GM18498 (cell line): ENCODE measurements around the gene ZNF17.

Experiments
- ATAC-seq: cut with Tn5 transposase; IDR thresholded peaks from one replicate; pipeline ENCODE4 v1.9.1; 2021; ENCODE audit warnings: mild to moderate bottlenecking, moderate library complexity; ENCODE audit not compliant: unreplicated experiment

ZNF17 gene

GRCh38 chr19:57421037-57421436, 10.1 kb downstream of the ZNF17 start:
- no peak for ATAC-seq

DNA sequence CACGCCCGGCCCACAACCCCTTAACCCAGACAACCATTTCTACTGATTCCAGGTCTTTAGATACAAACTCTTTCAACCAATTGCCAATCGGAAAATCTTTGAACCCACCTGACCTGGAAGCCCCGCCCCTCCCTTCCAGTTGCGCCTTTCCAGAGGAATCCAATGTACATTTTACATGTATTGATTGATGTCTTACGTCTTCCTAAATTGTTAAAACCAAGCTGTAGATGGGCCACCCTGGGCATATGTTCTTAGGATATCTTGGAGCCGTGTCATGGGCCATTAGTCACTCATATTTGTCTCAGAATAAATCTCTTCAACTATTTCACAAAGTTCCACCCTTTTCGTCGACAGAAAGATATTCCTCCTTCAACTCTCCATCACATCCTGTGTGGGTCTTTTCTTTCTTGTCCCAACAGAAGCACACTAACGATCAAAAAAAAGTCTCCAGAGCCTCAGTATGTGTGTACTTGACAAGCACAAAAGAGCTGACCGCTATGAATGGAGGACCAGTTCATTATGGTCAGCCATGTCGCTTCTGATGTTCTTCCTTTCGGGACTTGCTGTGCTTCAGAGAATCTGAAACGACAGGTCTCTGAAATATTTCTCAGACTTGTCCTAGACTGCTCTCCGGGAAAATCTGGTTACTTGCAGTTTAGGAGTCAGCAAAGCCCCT, 23.6 kb downstream of the ZNF17 start:
- ATAC-seq = peak; percentile 19

DNA sequence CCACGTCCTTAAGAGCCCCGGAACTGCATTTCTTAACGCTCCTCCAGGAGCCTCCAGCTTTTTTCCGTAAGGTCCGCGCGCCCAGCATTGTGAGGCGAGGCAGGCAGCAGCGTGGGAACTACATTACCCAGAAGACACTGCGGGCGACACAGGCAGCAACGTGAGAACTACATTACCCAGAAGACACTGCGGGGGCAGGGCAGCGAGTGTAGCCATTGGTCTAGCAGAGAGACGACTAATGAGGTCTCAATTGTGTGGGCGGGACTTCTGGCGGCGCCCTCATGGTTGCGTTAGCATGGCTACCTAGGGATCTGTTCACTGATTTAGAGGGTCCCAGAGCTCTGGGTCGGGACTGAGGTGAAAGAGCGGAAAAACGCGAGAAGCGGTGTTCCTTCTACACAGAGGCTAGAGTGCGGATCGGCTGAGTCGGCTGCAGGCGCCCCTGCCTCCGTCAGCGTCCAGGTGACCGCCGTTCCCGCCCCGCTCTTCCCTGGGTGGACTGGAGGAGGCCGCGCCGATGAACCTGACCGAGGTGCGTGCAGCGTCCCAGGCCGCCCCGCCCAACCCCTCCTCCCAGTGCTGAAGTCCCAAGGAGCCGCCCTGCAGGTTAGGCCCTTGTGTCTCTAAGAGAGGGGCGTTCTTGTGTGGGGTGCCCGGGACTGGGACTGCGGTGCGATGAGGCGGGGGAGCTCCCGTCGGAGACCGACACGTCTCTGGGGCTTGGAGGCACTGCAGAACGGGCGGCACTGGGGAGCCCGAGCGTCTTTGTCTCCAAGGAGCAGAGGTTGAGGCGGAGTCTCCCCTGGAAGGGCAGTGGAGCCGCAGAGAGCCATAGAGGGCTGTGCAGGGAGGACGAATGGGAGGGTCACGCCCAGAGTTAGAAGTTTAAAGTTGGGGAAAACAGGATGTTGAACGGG, 24.4 kb downstream of the ZNF17 start, which contains the start of gene ZNF749:
ZNF749 (plus strand) TSS at position 264 of the 917 bp plus-strand sequence; CDS start at position 518, 254 bp downstream.
- ATAC-seq = peak; percentile 96

DNA sequence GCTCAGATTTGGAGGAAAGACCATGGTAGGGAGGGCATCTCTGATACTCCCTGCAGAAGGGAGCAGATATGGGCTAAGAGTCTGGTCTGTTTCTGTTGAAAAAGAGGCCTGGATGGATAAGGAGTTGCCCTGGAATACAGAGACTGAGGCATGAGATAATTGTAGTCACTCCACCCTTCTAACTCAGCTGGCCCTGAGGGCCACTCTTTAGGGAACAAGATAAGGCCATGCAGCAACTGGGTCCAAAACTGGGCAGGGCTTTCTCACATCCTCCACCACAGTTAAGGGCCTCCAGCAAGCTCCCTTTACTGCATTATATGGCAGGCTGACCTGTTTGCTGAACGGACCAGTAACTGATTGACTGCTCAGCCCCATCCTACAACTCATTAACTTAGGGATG, 25.5 kb downstream of the ZNF17 start:
- no peak for ATAC-seq

DNA sequence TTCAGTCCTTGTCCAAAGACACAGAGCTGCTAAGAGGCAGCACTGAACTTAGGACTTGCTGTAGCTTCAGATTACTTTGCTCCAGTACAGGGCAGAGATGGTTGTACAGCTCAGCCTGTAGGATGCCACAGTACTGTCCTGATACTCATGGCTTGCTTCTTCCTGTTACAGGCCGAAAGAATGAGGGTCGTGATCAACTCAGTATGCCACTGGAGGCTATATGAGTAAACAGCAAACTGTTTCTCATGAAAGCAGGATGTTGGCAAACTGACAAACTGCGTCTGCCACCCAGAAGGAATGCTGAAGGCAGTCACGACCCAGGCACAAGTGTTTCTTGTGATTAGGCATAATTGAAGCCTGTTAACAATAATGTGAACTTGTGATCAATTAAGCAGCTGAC, 27.0 kb downstream of the ZNF17 start:
- no peak for ATAC-seq

DNA sequence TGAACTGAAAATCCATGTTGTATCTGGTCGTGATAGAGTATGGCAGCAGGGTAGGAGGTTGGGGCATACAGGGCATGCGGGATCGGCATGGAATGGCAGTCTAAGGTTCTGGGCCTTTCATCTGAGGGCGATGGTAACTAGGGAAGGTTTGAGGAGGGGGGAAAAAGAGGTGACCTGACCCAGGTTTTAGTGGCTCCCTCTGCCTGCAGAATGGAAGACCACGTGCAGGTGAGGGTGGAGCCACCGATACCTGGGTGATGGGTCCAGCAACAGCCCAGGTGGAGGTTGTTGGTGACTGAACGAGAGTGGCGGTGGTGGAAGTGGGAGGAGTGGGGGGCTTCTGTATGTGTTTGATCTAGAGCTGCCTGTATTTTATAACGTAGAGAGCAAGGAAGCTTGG, 28.0 kb downstream of the ZNF17 start:
- no peak for ATAC-seq

- no peak for ATAC-seq
Observed at GRCh38 chr19:57441979-57442752, 31.2 kb downstream of the ZNF17 start.

DNA sequence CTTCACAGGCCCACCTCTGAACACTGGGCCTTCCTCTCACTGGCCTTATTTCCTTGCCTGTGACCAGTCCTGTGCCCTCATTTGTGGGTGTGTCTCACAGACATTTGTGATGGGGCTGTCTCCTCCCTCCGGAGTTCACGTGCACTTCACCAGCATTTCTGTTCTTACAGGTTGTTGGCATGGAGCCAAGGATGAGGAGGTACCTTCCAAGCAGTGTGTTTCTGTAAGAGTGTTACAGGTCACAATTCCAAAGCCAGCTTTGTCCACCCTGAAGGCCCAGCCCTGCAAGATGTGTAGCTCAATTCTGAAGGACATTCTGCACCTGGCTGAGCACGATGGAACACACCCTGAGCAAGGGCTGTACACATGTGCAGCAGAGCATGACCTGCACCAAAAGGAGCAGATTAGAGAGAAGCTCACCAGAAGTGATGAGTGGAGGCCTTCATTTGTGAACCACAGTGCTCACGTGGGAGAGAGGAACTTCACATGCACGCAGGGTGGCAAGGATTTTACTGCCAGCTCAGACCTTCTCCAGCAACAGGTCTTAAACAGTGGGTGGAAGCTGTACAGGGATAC, 32.2 kb downstream of the ZNF17 start:
- no peak for ATAC-seq

- ATAC-seq = no peak
Observed at GRCh38 chr19:57452307-57452706, 41.3 kb downstream of the ZNF17 start.

DNA sequence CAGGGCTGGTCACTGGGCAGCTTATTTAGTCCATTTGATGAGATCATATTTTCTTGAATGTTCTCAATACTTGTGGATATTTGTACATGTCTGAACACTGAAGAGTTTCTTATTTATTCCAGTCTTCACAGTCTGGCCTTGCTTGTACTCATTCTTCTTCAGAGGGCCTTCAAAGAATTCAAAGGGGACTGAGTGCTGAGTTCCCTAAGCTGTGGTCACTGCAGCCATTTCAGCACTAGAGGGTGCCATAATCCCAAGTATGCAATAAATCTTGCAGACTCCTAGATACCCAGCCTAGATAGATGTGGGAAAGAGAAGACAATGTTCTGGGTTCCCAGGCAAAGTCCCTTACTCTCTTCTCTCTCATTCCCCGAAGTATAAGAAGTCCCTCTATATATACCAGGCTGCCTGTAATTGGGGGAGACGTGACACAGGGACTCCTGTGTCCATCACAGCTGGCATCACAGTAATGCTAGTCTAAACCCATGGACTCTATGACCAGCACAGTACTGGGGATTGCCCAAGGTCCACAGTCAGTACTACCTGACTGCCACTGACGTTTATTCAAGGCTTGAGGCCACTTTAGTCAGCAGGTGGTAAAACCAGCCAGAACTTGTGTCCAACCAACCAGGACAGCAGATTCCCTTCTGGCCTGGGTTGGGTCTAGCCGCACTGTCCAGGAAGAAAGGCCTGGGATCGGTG, 54.9 kb downstream of the ZNF17 start:
- no peak for ATAC-seq

GRCh38 chr19:57466489-57466888, 55.5 kb downstream of the ZNF17 start:
- no peak for ATAC-seq
